GM18508 (cell line): ENCODE results near the gene HOXC10.

ENCODE experiments used
- ATAC-seq: cut with Tn5 transposase; IDR thresholded peaks from one replicate; pipeline ENCODE4 v1.9.1; 2021; ENCODE audit warnings: moderate number of reproducible peaks; ENCODE audit not compliant: insufficient read depth, unreplicated experiment

The HOXC10 gene

GRCh38 chr12:54036620-54037359 is 51.8 kb downstream of the HOXC10 start:
- ATAC-seq, result no peak

- ATAC-seq, result no peak
Measured at GRCh38 chr12:54037360-54038283, 52.7 kb downstream of the HOXC10 start.

- no peak for ATAC-seq
Measured at GRCh38 chr12:54038284-54038870, 53.4 kb downstream of the HOXC10 start.

- no peak for ATAC-seq
Measured at GRCh38 chr12:54038871-54039414, 54.0 kb downstream of the HOXC10 start.

- ATAC-seq, result no peak
Measured at GRCh38 chr12:54039417-54040147, 54.6 kb downstream of the HOXC10 start.
